Stimulated activated naive CD4-positive, alpha-beta T cell (primary cell): ENCODE measurements around the gene ZPLD1.

ENCODE experiments used
- DNase-seq, 6 experiments: peaks; one replicate each; lab custom pipeline; 2025; lab: John Stamatoyannopoulos, UW

The ZPLD1 gene

GRCh38 chr3:102434715-102435114 is at the start of gene ZPLD1:
Gene ZPLD1, plus strand, starts transcription at chr3:102435015. Its CDS starts 3,473 bp downstream, at chr3:102438488.
- DNase-seq = no peak

- no peak for DNase-seq
These were observed 44.5 kb upstream of the ZPLD1 start for GRCh38 chr3:102390171-102390864.

- no peak for DNase-seq
These were observed 43.9 kb upstream of the ZPLD1 start for GRCh38 chr3:102390916-102391315.

- DNase-seq = no peak
These were observed 43.3 kb upstream of the ZPLD1 start for GRCh38 chr3:102391491-102391890.

GRCh38 chr3:102394517-102394916 is 40.3 kb upstream of the ZPLD1 start:
- no peak for DNase-seq

GRCh38 chr3:102398176-102398575 is 36.6 kb upstream of the ZPLD1 start:
- no peak for DNase-seq

- no peak for DNase-seq
These were observed 36.1 kb upstream of the ZPLD1 start for GRCh38 chr3:102398666-102399065.

- DNase-seq = no peak
These were observed 34.7 kb upstream of the ZPLD1 start for GRCh38 chr3:102400142-102400541.

GRCh38 chr3:102400766-102401165 is 34.0 kb upstream of the ZPLD1 start:
- DNase-seq = no peak

GRCh38 chr3:102410616-102411015 is 24.2 kb upstream of the ZPLD1 start:
- no peak for DNase-seq

- peak in 1 of 6 experiments; percentile 6 for DNase-seq
These were observed 19.3 kb upstream of the ZPLD1 start for GRCh38 chr3:102415553-102415952.

- DNase-seq = no peak
These were observed 15.0 kb upstream of the ZPLD1 start for GRCh38 chr3:102419786-102420185.

GRCh38 chr3:102441832-102442231 is 7.0 kb downstream of the ZPLD1 start:
- no peak for DNase-seq

- no peak for DNase-seq
These were observed 8.2 kb downstream of the ZPLD1 start for GRCh38 chr3:102443021-102443420.

- no peak for DNase-seq
These were observed 9.3 kb downstream of the ZPLD1 start for GRCh38 chr3:102444101-102444500.

GRCh38 chr3:102447272-102447671 is 12.5 kb downstream of the ZPLD1 start:
- no peak for DNase-seq

- no peak for DNase-seq
These were observed 14.5 kb downstream of the ZPLD1 start for GRCh38 chr3:102449341-102449740.

- no peak for DNase-seq
These were observed 15.1 kb downstream of the ZPLD1 start for GRCh38 chr3:102449930-102450329.

GRCh38 chr3:102450976-102451375 is 16.2 kb downstream of the ZPLD1 start:
- DNase-seq = no peak

GRCh38 chr3:102451543-102451942 is 16.7 kb downstream of the ZPLD1 start:
- no peak for DNase-seq

- no peak for DNase-seq
These were observed 19.4 kb downstream of the ZPLD1 start for GRCh38 chr3:102454181-102454580.

- DNase-seq = no peak
These were observed 22.8 kb downstream of the ZPLD1 start for GRCh38 chr3:102457644-102458043.

- no peak for DNase-seq
These were observed 25.8 kb downstream of the ZPLD1 start for GRCh38 chr3:102460579-102460978.

GRCh38 chr3:102464261-102464660 is 29.4 kb downstream of the ZPLD1 start:
- no peak for DNase-seq
